GM19463 (cell line): ENCODE results near the gene TBXAS1.
"Not testable (repeated sequence)": the region's sequence is repeated elsewhere in the genome, so short reads cannot be mapped to it uniquely, and the experiment has no call there.

ENCODE experiments used
- ATAC-seq: cut with Tn5 transposase; IDR thresholded peaks from one replicate; pipeline ENCODE4 v1.9.1; 2021; ENCODE audit warnings: mild to moderate bottlenecking, moderate library complexity; ENCODE audit not compliant: unreplicated experiment

TBXAS1 gene

GRCh38 chr7:139913021-139913844 lies 84.2 kb downstream of the TBXAS1 start:
- ATAC-seq = no peak

GRCh38 chr7:139913845-139914135 lies 84.7 kb downstream of the TBXAS1 start:
- no peak for ATAC-seq

GRCh38 chr7:139914306-139915267 lies 85.5 kb downstream of the TBXAS1 start:
- no peak for ATAC-seq

GRCh38 chr7:139915268-139915863 lies 86.3 kb downstream of the TBXAS1 start:
- ATAC-seq = no peak

GRCh38 chr7:139915864-139916716 lies 87.0 kb downstream of the TBXAS1 start:
- ATAC-seq = peak; percentile 85

GRCh38 chr7:139916717-139917395 lies 87.8 kb downstream of the TBXAS1 start:
- peak; percentile 63 for ATAC-seq

GRCh38 chr7:139917851-139918250 lies 88.8 kb downstream of the TBXAS1 start:
- ATAC-seq = no peak

- no peak for ATAC-seq
These were observed 89.4 kb downstream of the TBXAS1 start for GRCh38 chr7:139918480-139918879.

- ATAC-seq = no peak
These were observed 94.0 kb downstream of the TBXAS1 start for GRCh38 chr7:139923090-139923489.

- no peak for ATAC-seq
These were observed 95.4 kb downstream of the TBXAS1 start for GRCh38 chr7:139924461-139924860.

- not testable (repeated sequence) for ATAC-seq
These were observed 100.2 kb downstream of the TBXAS1 start for GRCh38 chr7:139929221-139929620.

GRCh38 chr7:139930286-139930965 lies 101.4 kb downstream of the TBXAS1 start:
- ATAC-seq = no peak

- no peak for ATAC-seq
These were observed 102.3 kb downstream of the TBXAS1 start for GRCh38 chr7:139931190-139931934.

GRCh38 chr7:139932531-139932930 lies 103.5 kb downstream of the TBXAS1 start:
- ATAC-seq = no peak

- no peak for ATAC-seq
These were observed 107.8 kb downstream of the TBXAS1 start for GRCh38 chr7:139936760-139937310.

- no peak for ATAC-seq
These were observed 108.7 kb downstream of the TBXAS1 start for GRCh38 chr7:139937715-139938114.

GRCh38 chr7:139940866-139941265 lies 111.8 kb downstream of the TBXAS1 start:
- ATAC-seq = no peak

- ATAC-seq = no peak
These were observed 112.4 kb downstream of the TBXAS1 start for GRCh38 chr7:139941421-139941820.
